OCI-LY7 (cell line): Measurements from ENCODE around the gene GPRC5C.

Source experiments
- CTCF ChIP-seq: fragments of 200-600 bp; sonication (generic); conservative IDR thresholded peaks from 2 replicates; pipeline ENCODE4 v1.5.1; 2014; ENCODE audit warnings: mild to moderate bottlenecking, antibody characterized with exemption, low read length, moderate library complexity, mixed read lengths
- EZH2phosphoT487 ChIP-seq: fragments of 200-600 bp; sonication (generic); IDR thresholded peaks from 2 replicates; pipeline ENCODE4 v1.6.1; 2018; ENCODE audit warnings: low read depth, borderline replicate concordance, mild to moderate bottlenecking, mixed run types, antibody characterized with exemption, low read length, moderate library complexity, mixed read lengths

GRCh38 chr17:74473294-74473693 lies 41.4 kb downstream of the GPRC5C start:
- no peak for TF ChIP-seq CTCF
- TF ChIP-seq EZH2phosphoT487, result no peak
